Stimulated activated naive CD8-positive, alpha-beta T cell treated with anti-CD3 and anti-CD28 coated beads, Interleukin-15, Interleukin-2, amounts not matched to agents 100 U/mL and 50 U/mL, for 24 hours (primary cell): ENCODE results near the gene BRI3.
A peak's percentile ranks its signal among the peaks of the same experiment; 100 is the strongest.

Experiments
- ATAC-seq: fragments of 150-1000 bp; cut with Tn5 transposase; one replicate; pipeline ENCODE4 v1.10.0; 2021
- DNase-seq: peaks from one replicate; pipeline ENCODE4 v3.0.0; 2021

BRI3 gene

DNA sequence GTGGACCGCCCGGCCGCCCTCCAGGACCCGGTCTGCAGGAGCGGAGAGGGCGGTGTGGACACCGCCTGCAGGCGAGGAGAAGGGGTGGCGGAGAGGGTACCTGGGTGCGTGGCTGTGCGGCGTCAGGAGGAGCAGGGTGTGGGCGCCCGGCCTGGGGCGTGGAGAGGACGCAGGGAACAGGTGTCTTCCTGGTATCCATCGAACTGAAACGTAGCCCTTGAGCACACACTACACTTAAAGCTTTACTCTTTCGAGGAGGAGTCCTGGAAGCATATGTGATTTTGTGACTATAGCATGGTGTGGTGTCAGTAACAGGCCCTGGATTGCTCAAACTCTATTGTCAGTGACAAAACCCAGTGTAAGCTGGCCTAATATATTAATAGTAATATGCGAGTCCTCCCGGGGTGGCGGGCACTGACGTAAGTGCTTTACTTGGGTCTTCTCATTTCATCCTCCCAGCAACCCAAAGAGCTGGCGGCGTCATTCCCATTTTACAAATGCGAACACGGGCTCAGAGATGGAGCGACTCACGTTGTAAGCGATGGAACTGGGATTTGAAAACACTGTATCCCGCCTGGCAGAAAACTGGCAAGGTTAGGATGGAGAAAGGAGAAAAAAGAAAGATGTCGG is 28.9 kb upstream of the BRI3 start:
- DNase-seq (no peak), ATAC-seq (no peak)

DNA sequence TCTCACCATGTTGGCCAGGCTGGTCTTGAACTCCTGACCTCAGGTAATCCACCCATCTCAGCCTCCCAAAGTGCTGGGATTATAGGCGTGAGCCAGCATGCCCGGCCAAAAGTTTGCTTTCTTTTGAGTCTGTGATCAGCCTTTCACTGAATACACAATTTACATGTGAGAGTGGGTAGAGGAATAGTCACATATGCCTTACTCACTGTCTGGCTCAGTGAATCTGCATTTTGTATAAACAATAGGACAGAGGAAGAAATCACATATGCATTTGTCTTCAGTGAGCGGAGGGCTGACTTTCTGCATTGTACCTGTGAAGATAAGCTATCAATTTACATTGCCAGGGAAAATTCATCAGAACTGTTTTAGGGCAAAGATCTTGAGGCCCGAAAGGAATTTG is 27.0 kb upstream of the BRI3 start:
- ATAC-seq (no peak), DNase-seq (no peak)

DNA sequence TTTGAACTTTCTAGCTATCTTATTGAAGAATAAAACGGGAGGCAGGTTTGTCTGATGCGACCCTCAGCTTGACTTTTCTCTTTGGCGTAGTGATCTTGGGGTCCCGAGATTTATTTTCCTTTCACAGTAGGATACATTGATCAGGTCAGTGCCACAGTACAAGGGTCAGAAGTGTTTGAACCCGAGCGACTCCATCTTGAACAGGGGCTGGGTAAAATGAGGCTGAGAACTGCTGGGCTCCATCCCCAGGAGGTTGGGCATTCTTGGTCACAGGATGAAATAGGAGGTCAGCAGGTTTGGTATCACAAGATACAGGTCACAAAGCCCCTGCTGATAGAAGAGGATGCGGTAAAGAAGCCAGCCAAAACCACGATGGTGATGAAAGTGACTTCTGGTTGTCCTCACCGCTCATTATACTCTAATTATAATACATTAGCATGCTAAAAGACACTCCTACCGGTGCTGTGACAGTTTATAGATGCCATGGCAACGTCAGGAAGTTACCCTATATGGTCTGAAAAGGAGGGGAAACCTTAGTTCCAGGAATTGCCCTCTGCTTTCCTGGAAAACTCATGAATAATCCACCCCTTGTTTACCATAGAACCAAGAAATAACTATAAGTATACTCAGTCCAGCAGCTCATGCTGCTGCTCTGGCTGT is 26.4 kb upstream of the BRI3 start:
- no peak for DNase-seq
- no peak for ATAC-seq

DNA sequence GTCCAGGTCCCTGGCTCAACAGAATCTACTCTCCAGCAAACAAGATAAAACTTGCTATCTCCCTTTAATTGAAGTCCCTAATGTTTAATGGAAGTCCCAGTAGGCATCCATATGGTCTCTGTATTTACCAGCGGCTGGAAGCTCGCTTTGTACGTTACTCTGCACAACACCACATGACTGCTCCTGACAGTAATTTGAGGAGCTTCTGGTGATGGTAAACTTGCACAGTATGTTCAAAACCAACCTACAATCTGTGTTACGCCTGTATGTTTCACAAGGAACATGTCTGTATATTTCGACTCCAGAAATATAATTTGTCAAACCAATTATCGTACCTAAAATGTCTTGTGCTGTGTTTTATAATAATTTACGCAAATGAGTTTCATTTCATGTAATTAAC is 25.1 kb upstream of the BRI3 start:
- DNase-seq = no peak

DNA sequence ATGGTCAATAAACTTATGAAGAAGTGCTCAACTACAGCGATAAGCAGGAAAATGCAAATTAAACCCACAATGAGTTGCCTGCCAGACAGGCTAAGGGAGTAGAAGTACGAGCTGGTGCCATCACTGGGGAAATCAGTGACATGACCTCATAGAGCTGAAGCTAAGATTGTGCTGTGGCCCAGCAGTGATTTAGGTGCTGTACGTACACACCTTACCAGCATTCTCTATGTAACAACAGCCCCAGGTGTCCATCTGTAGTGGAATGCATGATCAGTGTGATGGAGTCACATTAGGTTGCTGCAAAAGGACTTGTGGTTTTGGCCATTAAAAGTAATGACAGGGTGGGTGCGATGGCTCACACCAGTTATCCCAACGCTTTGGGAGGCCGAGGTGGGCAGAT is 23.8 kb upstream of the BRI3 start:
- no peak for DNase-seq
- no peak for ATAC-seq

More for the DNA sequence above, 25.1 kb upstream of the BRI3 start:
- ATAC-seq = no peak

DNA sequence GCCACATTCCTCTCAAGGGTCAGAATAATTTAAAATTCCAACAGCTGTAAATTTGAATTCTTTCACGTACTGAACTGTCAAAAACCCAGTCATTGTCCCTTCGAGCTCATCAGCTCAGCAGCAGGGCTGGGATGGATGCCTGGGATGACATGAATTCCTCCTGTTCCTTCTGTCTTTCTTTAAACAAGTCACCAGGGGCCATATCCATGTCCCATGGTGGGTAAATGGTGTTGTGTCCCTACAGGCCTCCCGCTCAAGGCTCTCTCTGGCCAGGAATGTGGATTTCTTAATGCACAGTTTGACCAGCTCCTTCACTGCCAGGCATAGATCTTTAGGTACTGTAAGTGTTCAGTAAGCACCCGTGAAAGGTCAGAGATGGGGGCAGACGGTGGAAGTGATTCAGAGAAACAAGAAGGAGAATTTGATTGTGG is 15.6 kb upstream of the BRI3 start:
- DNase-seq = no peak
- no peak for ATAC-seq

DNA sequence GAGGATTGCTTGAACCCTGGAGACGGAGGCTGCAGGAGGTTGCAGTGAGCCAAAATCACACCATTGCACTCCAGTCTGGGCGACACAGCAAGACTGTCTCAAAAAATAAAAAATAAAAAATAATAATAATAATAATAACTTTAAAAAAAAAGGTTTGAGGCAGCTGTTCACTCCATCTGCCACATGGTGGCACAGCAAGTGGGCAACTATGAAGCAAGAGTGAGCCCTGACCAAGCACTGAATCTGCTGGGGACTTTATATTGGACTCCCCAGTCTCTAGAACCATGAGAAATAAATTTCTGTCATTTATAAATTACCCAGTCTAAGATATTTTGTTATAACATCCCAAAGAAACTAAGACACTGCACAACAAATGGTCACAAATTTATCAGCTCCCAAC is 14.6 kb upstream of the BRI3 start:
- DNase-seq (no peak), ATAC-seq (no peak)

DNA sequence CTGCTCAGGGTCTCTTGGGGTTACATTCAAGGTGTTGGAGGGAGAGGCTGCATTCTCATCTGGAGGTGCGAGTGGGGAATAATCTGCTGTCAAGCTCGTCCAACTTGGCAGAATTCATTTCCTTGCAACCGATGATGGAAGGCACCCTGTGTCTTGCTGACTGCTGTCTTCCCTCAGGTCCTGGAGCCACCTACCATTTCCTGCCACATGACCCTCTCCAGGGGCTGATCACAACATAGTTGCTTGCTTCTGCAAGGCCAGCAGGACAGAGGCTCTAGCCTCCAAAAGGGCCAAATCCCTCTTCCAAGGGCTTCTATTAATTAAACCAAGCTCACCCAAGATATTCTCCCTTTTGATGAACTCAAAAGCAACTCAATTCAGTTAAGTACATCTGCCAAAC is 14.2 kb upstream of the BRI3 start:
- DNase-seq = no peak

DNA sequence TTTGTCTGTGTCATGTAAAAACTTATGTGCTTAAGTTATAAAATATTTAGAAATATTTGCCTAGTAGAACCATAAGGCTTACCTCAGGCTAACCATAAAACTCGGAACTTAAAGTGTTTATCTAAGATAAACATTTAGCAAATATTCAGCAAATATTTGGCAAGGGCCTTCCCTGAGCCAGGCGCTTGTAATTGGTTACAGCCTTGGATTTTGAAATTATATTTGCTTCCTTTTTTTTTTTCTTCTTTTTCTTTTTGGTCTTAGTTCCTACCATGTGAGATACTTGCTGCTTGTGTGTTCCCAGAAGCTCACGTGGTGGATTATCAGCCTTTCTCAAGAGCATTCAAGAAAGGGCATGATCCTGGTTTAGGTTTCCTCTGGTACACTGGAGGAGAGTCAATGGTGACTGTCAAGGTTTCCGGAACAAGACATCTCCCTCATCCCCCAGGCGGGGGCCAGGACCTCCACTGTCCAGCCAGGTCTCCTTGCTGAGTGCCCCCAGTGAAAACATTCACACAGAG is 5.2 kb upstream of the BRI3 start:
- DNase-seq = no peak
- no peak for ATAC-seq

More for the DNA sequence above, 14.2 kb upstream of the BRI3 start:
- ATAC-seq = no peak

DNA sequence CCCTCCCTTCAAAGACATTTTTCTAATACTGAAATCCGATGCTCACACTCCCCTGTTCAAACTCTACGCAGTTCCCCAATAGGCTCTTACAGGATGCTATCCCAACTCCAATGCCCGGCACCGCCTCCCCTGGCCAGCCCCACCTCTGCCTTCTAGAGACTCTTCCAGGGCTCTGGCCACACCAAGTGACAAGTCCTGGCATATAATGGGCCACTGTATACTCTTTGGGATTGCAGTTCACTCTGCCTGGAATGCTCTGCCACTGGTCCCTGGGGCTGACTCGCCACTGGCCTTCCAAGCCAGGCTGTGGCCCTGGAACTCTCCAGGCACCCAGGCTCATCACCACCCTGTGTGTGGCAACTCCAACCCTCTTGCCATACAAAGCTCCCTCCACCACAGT is 3.1 kb upstream of the BRI3 start:
- ATAC-seq (no peak), DNase-seq (no peak)

DNA sequence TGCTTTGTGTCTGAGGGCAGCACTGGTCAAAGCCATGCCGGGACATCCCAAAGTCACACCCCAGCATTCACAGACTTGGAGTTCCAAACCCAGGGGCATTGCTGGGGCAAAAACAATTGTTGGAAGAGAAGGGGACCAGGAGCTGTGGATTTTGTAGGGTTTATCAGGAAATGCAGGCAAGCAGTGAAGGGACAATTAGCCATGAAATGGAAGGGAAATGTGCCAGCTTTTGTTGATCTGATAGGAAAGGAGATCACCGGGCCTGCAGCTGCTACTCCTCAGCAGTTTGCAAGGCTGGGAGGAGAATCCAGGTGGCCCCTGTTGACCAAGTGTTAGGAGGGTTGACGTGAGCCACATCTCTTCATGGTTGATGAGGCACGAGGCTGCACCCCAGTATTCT is 2.5 kb upstream of the BRI3 start:
- ATAC-seq = no peak
- no peak for DNase-seq

DNA sequence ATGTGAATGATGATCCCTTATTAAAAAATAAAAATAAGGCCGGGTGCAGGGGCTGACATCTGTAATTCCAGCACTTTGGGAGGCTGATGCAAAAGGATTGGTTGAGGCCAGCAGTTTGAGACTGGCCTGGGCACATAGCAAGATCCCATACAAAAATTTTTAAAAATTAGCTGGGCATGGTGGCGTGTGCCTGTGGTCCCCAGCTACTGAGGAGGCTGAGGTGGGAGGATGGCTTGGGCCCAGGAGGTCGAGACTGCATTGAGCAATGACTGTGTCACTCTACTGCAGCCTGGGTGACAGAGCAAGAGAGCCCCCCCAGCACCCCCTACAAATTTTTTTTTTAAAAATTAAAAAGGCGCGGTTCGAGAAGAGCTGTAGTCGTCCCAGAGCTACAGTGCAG is 1.2 kb upstream of the BRI3 start:
- DNase-seq (no peak), ATAC-seq (no peak)

DNA sequence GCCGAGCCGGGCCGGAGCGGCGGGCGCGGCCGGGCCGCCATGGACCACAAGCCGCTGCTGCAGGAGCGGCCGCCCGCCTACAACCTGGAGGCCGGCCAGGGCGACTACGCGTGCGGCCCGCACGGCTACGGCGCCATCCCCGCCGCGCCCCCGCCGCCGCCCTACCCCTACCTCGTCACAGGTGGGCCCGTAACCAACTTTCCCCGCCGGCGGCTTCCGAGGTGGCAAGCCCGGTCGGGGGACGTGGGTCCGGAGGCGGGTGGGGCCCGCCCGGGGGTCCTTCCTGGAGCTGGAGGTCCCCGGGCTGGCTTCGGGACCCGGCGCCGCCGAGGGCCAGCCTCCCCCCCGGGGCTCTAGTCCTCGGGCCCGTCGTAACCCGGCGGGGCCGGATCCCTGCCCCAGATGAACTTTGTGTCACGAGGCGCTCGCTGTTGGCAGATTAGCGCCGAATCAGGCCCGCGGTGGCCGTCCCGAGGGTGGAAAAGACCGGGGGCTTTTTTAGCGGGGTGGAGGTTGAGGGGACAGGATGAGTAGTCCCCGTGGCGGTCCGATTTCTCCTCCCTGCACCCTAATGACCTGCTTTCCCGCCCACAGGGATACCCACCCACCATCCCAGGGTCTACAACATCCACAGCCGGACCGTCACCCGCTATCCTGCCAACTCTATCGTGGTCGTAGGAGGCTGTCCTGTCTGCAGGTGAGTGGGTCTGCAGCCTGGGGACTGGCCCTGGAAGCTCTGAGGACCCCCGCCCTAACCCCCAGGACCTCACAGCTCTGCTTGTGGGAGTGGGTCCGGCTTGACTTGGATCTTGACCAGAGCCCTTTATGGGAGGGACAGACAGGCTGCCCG is 496 bp downstream of the BRI3 start:
- ATAC-seq = peak; percentile 20
- DNase-seq = peak; percentile 45

DNA sequence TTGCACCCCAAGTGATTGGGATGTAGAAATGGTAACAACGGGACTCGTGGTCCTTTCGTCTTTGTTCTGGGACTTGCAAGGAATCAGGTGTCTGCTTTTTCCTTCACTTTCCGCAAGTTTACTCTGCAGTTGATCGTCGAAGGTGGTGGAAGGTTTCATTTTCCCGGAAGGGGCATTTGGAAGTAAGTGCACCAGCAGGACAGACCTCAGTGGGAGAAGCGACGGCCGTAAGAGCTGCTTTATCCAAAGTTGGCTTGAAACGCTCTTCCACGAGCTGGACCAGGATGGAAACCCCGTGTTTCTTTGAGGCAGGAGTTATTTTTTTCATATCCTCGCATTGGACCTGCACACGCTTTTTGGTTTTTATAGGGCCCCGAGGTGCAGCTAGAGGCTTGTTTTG is 1.2 kb downstream of the BRI3 start:
- ATAC-seq = no peak
- no peak for DNase-seq

DNA sequence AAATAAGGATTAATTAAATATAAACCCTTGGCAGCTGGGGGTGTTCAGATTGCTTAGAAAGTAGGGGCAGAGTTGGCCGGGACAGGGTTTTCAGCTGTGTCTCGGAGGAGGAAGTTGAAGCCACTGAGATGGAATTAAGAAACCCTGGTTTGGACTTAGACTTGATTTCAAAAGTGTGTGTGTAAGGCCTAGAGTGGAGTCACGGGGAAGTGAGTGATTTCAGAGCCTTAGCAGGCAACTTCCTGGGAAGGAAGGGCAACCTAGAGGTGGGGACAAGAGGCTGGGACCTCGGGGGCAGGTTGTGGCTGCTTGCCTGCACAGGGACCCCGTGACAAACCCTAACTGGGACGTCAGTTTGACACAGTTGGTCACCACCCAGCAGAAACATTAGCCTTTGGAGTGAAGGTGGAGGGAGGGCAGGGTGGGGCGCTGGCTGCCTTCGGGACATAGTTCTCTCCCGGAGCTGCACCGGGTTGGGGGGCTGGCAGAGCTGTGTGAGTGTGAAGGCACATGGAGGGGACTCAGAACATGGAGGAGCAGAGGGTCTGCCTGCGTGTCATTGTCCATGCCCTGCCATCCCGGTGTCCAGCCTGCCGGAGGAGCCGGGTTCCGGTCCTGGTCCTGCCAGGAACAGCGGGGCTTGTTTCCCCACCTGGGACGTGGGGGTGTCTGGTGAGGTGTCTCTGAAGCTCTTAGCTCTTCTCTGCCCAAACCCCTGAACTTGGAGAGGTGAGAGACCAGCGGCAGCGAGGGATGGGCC is 1.8 kb downstream of the BRI3 start:
- DNase-seq (no peak), ATAC-seq (no peak)

DNA sequence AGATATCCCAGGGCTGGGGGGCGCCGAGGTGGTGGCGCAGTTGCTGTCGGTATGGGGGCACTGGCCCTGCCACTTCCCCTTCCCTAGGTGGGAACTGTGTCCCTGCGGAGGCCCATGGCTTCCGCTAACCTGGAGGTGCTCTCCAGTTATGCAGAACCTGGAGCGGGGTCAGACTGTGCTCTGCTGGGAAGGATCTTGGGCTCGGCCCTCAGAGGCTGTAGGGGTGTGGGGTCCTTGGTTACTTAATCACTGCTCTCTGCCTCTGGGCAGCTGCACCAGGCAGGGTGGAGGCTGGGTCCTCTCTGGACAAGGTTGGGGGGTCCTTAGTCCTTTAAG is 2.4 kb downstream of the BRI3 start:
- ATAC-seq = no peak
- no peak for DNase-seq

DNA sequence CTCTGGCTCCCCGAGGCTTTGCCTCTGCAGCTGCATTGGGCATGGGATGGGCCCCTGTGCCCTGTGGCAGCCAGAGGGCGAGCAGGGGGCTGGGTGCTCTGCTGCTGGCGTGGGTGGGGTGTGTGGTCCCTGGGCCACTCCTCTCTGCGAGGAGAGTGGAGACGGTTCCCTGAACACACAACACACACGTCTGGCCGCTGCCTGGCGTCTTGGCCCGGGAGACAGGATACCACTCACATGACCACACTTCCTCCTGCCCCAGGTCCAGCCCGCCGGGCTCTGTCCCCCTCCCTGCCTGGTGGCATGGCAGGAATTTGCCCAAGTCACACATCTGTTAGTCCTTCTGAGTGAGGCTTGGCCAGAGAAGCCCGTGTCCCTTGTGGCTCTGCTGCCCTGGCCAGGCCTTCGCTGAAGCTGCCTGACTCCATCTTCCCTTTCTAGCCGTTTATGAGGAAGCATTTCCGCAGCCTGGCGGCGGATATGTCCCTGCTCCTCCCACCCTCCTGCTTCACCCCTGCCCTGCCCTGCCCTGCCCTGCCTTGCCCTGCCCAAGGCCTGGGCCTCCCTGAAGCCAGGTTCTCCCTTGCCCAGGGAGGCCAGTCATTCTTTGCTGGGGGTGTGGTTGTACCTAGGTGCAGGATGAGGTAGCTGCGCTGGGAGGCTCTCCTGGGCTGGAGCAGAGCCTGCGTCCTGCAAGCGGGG is 3.0 kb downstream of the BRI3 start:
- no peak for DNase-seq
- ATAC-seq = no peak

DNA sequence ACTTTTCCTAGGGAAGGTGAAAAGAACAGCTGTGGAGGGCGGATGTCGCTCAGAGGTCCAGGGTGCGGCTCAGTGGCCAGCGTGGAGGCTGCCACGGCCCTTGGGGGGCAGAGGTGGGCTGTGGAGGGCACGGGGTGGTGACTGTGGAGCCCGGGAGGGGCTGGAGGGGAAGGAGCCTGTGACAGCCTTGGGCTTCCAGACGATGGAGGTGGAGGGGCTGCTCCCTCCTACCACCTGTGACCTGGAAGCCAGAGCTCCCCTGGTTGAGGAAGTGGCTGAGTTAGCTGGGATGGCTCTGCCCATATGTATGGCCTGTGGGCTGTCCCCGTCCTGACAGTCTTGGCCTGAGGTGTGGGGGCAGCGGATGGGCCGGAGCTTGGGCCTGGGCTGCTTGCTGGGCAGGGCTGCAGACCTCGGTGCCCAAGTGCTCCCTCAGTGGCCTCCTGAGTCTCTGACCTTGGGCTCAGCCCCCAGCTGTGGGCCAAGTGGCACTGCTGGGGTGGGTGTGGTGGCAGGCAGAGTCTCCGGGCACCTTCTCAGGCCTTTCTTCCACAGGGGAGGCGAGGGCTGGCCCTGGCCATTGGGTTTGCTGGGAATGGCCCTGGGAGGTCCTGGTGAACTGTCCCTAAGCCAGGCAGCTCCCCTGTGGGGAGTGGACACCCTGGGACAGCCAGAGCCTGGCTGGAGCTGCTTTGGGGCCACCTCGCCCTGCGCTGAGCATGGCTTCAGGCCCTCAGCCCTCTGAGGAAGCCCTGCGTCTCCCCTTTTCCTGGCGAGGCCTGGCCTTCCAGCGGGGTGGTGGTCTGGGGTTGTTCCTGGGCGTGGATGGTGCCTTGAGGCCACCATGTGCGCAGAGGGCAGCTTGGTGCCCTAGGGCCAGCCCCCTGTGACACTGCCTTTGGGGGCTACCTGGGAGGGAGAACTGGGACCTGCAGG is 3.9 kb downstream of the BRI3 start:
- ATAC-seq = no peak
- no peak for DNase-seq

DNA sequence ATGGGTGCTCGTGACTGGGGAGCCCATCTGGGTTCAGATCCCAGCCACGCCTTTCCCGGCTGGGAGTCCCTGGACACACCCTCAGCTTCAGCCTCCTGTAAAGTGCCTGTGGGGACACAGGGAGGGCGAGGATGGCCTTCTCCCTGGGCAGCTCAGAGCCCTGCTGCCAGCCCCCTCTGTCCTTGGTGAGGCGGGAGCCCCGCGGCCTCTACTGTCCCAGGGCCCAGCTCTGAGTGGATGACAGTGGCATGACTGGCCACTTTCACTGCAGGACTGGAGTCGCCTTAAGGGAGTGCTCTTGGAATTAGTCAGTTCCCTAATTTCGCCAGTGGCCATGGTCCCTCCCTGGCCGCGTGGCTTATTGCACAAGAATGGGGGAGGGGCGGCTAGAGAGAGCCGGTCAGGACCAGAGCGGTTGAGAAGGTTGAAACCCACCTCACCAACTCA is 4.6 kb downstream of the BRI3 start:
- no peak for ATAC-seq
- no peak for DNase-seq

DNA sequence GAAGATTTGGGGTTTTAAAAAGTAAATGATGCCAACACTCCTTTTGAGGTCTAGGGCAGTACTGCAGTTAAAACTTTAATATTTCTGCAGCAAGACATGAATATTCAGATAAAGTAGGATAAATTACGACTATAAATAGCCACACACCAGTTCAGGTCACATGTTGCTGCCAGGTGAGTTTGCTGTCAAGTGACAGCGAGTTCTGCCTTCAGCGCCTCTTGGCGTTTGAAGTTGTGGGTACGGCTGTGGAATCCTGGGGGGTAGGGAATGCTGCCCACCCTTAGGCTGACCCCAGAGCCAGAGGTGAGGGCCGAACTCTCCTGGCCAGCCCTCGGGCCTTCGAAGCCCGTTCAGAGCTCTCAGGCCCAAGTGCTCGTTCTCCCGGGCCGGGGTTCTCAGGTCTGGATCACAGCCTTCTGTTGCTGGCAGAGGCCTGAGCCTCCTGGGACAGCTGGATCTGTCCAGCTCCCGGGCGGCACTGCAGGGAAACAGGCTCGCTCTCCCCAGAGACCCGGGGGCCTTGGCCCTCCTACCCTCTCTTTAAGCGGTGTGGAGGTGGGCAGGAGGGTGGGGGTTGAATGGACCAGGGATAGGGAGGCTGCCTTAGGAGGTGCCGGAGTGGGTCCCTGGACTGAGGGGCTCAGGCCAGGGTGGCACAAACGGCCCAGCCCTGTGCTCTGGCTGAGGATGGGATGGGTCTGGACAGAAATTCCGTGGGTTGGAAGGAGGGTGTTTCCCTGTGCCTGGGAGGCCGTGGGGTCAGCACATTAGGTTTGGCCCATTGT is 5.4 kb downstream of the BRI3 start:
- no peak for ATAC-seq
- no peak for DNase-seq
